ENCODE results near the gene ZMYM2.

GRCh38 chr13:19957320-19958154 is 990 bp upstream of the ZMYM2 start:
- TF ChIP-seq CTCF (conservative IDR thresholded peaks at IDR 0.05; ENCODE audit: low read length) (peak; percentile 74), EZH2phosphoT487 (IDR thresholded peaks at IDR 0.05; ENCODE audit: borderline replicate concordance, low read depth, low read length) (no peak)
